NB4 (cell line): ENCODE results near the gene NHEJ1.

Source experiments
- DNase-seq: peaks from one replicate; pipeline ENCODE4 v3.0.0; 2010; ENCODE audit warnings: low read depth
- H3K4me3 ChIP-seq: one replicate; pipeline ENCODE4 v1.5.1; 2011; ENCODE audit warnings: mild to moderate bottlenecking, low read depth, low read length, moderate library complexity
- CTCF ChIP-seq: IDR thresholded peaks from one replicate; pipeline ENCODE4 v1.5.1; 2012; ENCODE audit warnings: low read depth, low read length
- MYC ChIP-seq: IDR thresholded peaks from 2 replicates; pipeline ENCODE4 v1.6.1; 2011; ENCODE audit warnings: low read depth, low read length
- POLR2A ChIP-seq: IDR thresholded peaks from 2 replicates; pipeline ENCODE4 v1.6.1; 2011; ENCODE audit warnings: mild to moderate bottlenecking; ENCODE audit not compliant: insufficient read length; ENCODE audit errors: extremely low read depth
- TF ChIP-seq, protein P1 (sequence below): IDR thresholded peaks from 2 replicates; pipeline ENCODE4 v1.6.1; 2011; ENCODE audit warnings: low read depth, low read length

The NHEJ1 gene

DNA sequence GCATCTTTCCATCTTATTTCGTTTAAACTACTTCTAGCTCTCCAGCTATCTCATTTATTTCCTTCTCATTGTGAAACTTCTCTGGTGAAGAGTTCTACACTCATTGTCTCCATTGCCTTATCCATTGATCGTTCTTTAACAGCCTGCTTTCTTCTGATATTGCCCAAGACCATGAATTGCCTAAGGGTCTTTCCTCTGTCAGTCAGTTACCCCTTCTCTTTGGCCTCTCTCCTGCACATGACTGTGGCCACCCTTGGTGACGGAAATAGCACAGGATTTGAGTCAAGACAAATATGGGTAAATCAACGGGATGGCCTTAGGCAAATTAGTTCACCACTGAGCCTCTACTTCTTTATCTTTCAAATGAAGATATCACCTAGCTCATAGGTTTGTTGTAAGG, 26.6 kb downstream of the NHEJ1 start:
- peak; percentile 48 for DNase-seq
- no peak for TF ChIP-seq MYC
- no peak for TF ChIP-seq CTCF
- TF ChIP-seq POLR2A = no peak
- TF ChIP-seq, protein P1, sequence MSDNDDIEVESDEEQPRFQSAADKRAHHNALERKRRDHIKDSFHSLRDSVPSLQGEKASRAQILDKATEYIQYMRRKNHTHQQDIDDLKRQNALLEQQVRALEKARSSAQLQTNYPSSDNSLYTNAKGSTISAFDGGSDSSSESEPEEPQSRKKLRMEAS = no peak
- no peak overlapping the region for H3K4me3 ChIP-seq

GRCh38 chr2:219131744-219132143, 28.9 kb downstream of the NHEJ1 start:
- TF ChIP-seq POLR2A (no peak), CTCF (no peak), MYC (no peak)
- TF ChIP-seq, protein P1 = no peak
- no peak for DNase-seq
- H3K4me3 ChIP-seq = no peak overlapping the region

DNA sequence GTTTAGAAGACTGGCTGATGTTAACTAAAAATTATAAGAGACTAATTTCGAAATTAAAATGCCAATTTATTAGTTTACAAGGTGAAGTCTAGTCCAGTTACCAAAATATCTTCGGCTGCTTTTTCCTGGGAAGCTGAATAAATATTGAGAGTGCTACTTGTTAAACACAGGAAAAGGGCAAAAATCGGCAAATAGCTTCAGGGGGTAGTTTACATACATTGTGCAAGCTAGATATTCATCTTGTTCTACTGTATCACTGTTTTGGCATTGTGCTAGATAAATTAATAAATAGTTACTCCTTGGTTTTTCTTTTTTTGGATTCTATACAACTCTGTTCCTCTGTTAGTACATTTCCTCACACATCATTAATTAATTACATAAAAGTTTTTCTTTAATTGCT, 29.3 kb downstream of the NHEJ1 start:
- no peak overlapping the region for H3K4me3 ChIP-seq
- TF ChIP-seq POLR2A (no peak), CTCF (no peak)
- DNase-seq = no peak

DNA sequence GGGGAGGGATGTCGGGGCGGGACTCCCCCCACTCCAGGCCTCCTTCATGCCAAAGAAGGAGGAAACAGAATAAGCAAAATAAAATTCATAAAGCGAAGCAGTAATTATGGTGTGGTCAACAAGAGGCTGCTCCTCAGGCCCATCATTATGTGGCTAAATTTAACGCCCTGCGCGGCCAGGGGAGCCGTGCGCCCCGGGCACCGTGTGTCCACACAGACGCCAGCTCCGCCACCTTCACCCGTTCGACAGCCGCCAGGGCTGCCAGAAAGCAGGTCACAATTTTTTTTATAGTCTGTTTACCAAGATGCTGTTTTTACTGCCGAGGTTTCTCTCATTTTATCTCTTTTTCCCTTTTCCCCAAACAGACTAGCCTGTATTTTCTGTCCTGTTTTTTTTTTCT, 31.0 kb downstream of the NHEJ1 start:
- H3K4me3 ChIP-seq = no peak overlapping the region
- no peak for TF ChIP-seq MYC
- no peak for TF ChIP-seq CTCF
- no peak for TF ChIP-seq POLR2A
- TF ChIP-seq, protein P1 = no peak
- DNase-seq = no peak

DNA sequence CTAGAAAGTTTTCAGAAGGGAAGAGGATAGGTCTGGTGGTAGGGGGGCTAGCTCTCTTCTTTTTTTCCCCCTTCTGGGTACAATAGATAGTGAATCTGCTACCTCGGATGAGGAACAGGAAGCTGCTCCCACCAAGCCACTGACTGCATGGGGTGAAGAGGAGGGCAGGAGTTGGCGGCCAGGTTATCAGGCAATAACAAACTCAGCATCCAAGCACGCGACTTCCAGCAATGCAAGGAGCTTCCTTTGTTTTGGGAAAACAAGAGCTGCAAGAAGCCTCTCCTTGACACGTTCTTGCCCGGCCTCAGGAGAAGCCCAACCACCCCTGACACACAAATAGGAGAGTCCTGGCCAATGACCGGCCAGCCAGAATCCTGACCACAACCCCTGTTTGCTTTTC, 32.2 kb downstream of the NHEJ1 start:
- no peak for DNase-seq
- TF ChIP-seq CTCF = no peak
- no peak for TF ChIP-seq MYC
- TF ChIP-seq POLR2A = no peak
- TF ChIP-seq, protein P1 = no peak
- H3K4me3 ChIP-seq = no peak overlapping the region

DNA sequence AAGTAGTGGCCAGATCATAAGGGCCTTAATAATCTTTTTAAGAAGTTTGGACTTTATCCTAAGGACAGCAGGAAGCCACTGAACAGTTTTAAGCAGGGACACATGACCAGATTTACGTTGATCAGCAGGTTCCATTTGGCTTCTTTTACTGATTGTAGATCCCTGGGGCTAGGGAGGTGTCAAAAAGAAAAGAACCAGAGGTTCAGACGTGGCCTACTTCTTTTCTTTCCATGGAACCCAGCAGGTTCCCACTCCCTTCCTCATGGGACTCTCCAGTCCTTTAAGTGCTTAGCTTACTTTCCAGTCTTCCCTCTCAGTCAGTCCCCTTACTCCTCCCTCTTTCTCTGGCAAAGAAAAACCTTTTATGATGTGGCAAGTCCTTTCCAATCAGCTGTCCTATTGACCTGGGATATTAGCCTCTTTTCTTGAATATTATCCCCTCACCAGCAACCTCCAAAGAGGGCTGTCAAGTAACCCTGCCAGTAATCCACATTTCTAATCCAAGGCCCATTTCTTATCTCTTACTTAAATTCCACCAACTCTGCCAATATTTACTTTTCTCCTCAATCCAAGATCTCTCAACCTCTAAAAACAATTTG, 33.5 kb downstream of the NHEJ1 start:
- no peak for DNase-seq
- H3K4me3 ChIP-seq = no peak overlapping the region
- TF ChIP-seq, protein P1 = no peak
- no peak for TF ChIP-seq CTCF
- TF ChIP-seq POLR2A = no peak
- TF ChIP-seq MYC = no peak
